ENCODE measurements around the gene MS4A4A.

MS4A4A gene

DNA sequence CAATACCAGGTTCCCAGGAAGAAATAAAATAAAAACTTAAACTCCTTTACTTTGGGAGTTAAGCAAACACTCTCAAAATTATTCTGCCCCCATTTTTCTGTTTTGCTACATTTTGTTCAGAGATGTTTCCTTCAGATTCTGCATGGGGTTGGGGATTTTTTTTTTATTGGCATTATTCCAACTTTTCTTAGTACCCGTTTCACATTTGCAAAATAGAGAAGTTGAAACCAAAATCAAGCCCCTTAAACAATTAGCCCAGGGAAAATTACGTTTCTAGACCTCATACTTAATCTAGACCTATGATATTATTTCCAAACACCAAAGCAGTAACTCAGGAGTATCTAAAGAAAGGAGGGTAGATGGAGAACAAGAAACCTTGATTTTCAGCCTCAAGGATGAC, 77.3 kb downstream of the MS4A4A start:
- no peak for DNase-seq
